Pancreas (tissue), 10 donors: ENCODE data around the gene RBM5. TPM values are rescaled to one million over a fixed set of nuclear protein-coding genes. Genes with fewer than 3 reads are reported as not detected.

Experiments used
- ATAC-seq, 4 donors: fragments of 200-7000 bp; cut with Tn5 transposase; one replicate each; pipeline versions ENCODE4 v1.8.0 to v1.9.1; 2020; ENCODE audit warnings: mild to moderate bottlenecking in 4 of 4, moderate library complexity in 4 of 4
- DNase-seq, 6 donors: peaks; one replicate each; pipeline ENCODE4 v3.0.0-alpha.2; 2020
- FAIRE-seq: peaks from 2 replicates; lab custom pipeline; 2012; peaks lifted over from hg19 to GRCh38; lab: Jason Lieb, UNC
- H3K27ac ChIP-seq, 4 donors: fragments of 200-600 bp; sonication (generic); 1 replicate in 3 of 4; 2 replicates in 1 of 4; pipeline versions ENCODE4 v1.5.0 to v1.8.0; 2020
- H3K27me3 ChIP-seq, 4 donors: fragments of 200-600 bp; one replicate each; pipeline ENCODE4 v1.8.0; 2021
- H3K36me3 ChIP-seq, 3 donors: fragments of 200-600 bp; sonication (generic) in 1 of 3; one replicate each; pipeline versions ENCODE4 v1.5.0 to v1.8.0; 2020 to 2021
- H3K4me1 ChIP-seq, 3 donors: fragments of 200-600 bp; one replicate each; pipeline ENCODE4 v1.8.0; 2021
- H3K4me3 ChIP-seq, 4 donors: fragments of 200-600 bp; sonication (generic) in 2 of 4; one replicate each; pipeline versions ENCODE4 v1.5.0 to v1.8.0; 2020 to 2021
- H3K9me3 ChIP-seq, 4 donors: fragments of 200-600 bp; one replicate each; pipeline ENCODE4 v1.8.0; 2021
- WGBS, 2 donors: extraction: QIAGEN DNeasy Blood & Tissue Kit; methylation state at CpG; one replicate each; pipeline ENCODE4 v1.1.7; 2013; 5-methylcytosine and 5-hydroxymethylcytosine counted together
- intact Hi-C, 3 donors: fragments of 100-400 bp; cut with DNase I; formaldehyde crosslinking; loops; one replicate each; pipeline versions ENCODE4 v1.11.1 to v1.14.2; 2022
- polyA plus RNA-seq, 2 donors: library from polyadenylated mRNA; stranded (reverse); fragments of 200-250 nt; gene quantifications; one replicate each; pipeline ENCODE4 v1.2.3, GENCODE V29; 2013
- total RNA-seq, 6 donors: library from RNA; stranded (reverse); fragmentation: NEBNext Ultra II Directional in 4 of 6; extraction: Animal tissue kit (Norgen Biotek cat#: 25700) in 4 of 6; gene quantifications; one replicate each; pipeline versions ENCODE4 v1.2.1 to v1.2.4, GENCODE V29; 2021 to 2023
- TF ChIP-seq, protein P1 (sequence below), 4 donors: fragments of 200-600 bp; sonication (generic) in 3 of 4; IDR thresholded peaks; one replicate each; pipeline versions ENCODE4 v1.5.0 to v1.8.0; 2021; ENCODE audit warnings: antibody characterized with exemption in 4 of 4
- donor health status: healthy with polysubstance abuse.
- donor health status: DM: no; HTN: no; CAD: no; lungs with moderate emphysema.
- donor health status: DM: no; HTN: no; CAD: no.
- donor health status: control.
- donor health status: control.
- donor health status: Bipolar disorder and iron deficiency.
- donor health status: DM: yes; HTN: yes; CAD: no.
- donor health status: DM: no; HTN: no; CAD: no.
- donor health status: DM: no; HTN: no; CAD: no.
- donor health status: DM: yes; HTN: yes; CAD: no.

The RBM5 gene
- total and polyA plus RNA-seq, 8 donors, result 42.5 to 186 (median 69.6) TPM

DNA sequence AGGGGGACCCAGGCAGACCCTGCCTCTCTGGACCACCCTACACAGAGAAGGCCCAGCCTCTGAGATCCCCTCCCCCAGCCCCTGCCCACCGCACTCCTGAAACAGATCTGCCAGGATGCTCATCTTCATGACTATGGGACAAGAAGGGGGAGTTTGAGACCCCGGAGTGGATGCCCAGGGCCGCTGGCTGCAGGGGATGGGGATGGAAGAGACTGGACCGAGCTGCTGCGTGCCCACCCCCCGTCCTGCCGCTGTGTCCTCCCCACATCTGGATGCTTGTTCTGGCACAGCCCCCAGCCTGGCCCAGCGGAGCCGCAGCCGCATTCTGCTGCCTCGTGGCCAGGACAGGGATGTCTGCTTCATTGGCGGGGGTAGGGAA lies 36.1 kb downstream of the RBM5 start:
- intact Hi-C loops, result loop anchor here in 2 of 3 donors (5.0 to 10.0 kb wide), 2 partner anchors 60 to 63 kb away; no protein-coding TSS in a partner anchor
- H3K27me3 ChIP-seq, result no peaks in the 10 kb centered on the region
- H3K9me3 ChIP-seq, result no peaks in the 10 kb centered on the region
- WGBS, 2 donors, result 45 to 54% methylated on average over 12 of the region's 12 CpGs
- DNase-seq, result peak in 1 of 6 donors; percentile 56
- no peak for ATAC-seq
- no peak overlapping the region for H3K4me3 ChIP-seq
- H3K36me3 ChIP-seq, result peaks cover 0 to 7% (median 0%) of the 10 kb centered on the region in 3 donors
- no peaks in the 10 kb centered on the region for H3K4me1 ChIP-seq
- no peak overlapping the region for H3K27ac ChIP-seq
- TF ChIP-seq, protein P1, sequence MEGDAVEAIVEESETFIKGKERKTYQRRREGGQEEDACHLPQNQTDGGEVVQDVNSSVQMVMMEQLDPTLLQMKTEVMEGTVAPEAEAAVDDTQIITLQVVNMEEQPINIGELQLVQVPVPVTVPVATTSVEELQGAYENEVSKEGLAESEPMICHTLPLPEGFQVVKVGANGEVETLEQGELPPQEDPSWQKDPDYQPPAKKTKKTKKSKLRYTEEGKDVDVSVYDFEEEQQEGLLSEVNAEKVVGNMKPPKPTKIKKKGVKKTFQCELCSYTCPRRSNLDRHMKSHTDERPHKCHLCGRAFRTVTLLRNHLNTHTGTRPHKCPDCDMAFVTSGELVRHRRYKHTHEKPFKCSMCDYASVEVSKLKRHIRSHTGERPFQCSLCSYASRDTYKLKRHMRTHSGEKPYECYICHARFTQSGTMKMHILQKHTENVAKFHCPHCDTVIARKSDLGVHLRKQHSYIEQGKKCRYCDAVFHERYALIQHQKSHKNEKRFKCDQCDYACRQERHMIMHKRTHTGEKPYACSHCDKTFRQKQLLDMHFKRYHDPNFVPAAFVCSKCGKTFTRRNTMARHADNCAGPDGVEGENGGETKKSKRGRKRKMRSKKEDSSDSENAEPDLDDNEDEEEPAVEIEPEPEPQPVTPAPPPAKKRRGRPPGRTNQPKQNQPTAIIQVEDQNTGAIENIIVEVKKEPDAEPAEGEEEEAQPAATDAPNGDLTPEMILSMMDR (IDR thresholded peaks at IDR 0.05), result no peak
- FAIRE-seq, result no peak

GRCh38 chr3:50125541-50126286 lies 37.0 kb downstream of the RBM5 start:
- 63 to 70% methylated on average over 9 of the region's 9 CpGs for WGBS, 2 donors

DNA sequence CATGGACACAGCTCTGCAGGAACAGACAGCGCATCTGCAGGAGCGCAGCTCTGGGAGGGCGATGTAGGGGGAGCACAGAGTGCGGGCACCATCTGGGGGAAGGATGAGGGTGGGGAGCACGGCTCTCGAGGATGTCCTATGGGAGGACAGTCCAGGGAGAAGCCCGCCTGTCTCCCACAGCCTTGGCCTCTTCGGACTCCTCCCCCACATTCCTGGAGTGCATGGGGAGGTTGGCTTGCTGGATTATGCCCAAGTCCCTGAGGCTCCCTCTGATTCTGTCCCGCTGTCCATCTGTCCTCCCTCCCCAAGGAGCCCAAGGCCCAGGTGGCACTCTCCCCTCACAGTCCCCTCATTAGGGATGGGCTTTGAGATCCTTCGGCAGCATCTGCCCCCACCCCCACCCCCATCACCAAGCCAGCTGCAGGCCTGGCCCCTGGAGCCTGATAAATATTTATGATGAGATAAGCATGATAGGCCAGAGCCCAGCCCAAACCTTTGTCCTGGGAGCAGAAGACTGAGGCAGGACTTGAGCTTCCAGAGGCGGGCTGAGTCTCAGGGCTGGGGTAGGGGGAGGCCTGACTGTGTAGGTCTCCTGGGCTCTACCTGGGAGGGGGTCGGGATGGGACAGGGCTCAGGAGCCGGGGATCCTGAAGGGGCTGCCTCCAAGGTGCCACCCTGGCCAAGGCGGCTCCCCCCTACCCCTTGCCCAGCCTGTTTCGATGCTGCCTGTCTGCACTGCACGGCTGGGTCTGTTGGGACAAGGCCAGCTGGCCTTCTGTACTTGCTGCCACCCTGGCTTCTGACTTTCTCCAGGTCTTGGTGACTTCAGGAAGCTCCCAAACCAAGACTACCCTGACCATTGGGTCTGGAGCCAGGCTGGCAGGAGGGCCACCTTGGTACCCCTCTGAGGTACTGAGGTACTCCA lies 37.8 kb downstream of the RBM5 start:
- Histone ChIP-seq H3K9me3 (no peaks in the 10 kb centered on the region), H3K4me1 (no peaks in the 10 kb centered on the region), H3K4me3 (no peak overlapping the region), H3K27me3 (no peaks in the 10 kb centered on the region), H3K36me3 (no peaks in the 10 kb centered on the region), H3K27ac (no peak overlapping the region)
- peak in 3 of 4 donors; percentile 20 to 68 (median 33) for ATAC-seq
- WGBS, 2 donors, result 40 to 50% methylated on average over 14 to 16 of the region's 16 CpGs
- no peak for FAIRE-seq
- intact Hi-C loops, result loop anchor here in 1 of 3 donors (10.0 kb wide), 1 partner anchor 58 kb away; no protein-coding TSS in a partner anchor
- TF ChIP-seq, protein P1 (IDR thresholded peaks at IDR 0.05), result no peak
- no peak for DNase-seq

More at GRCh38 chr3:50125541-50126286, 37.0 kb downstream of the RBM5 start:
- DNase-seq (peak in 1 of 6 donors; percentile 30), ATAC-seq (no peak), FAIRE-seq (no peak)
- no peaks in the 10 kb centered on the region for H3K27me3 ChIP-seq
- H3K4me3 ChIP-seq, result no peak overlapping the region
- no peak overlapping the region for H3K27ac ChIP-seq
- no peaks in the 10 kb centered on the region for H3K4me1 ChIP-seq
- intact Hi-C loops, result loop anchor here in 1 of 3 donors (10.0 kb wide), 1 partner anchor 59 kb away; no protein-coding TSS in a partner anchor
- peaks cover 0 to 3% (median 0%) of the 10 kb centered on the region in 3 donors for H3K36me3 ChIP-seq
- TF ChIP-seq, protein P1 (IDR thresholded peaks at IDR 0.05), result no peak
- no peaks in the 10 kb centered on the region for H3K9me3 ChIP-seq

DNA sequence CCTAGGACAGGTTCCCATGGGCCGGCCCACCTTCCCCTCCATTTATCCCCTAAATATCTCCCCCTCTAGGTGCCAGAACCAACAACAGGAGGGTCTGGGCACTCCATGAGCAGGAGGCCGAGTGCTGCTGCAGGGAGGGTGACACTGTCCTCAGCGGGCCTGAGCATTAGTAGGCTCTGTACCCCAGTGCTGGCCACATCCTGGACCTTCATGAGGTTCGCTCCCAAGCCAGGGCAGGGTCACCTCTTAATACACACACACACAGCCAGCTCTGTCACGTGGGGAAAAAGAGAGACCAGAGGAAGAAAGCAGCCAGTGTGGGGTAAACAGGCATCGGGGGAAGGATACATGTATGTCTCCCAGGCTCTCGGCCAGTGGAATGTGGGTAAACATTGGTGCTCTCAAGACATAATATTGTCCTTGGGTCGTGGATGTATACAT lies 38.6 kb downstream of the RBM5 start:
- no peak for DNase-seq
- no peaks in the 10 kb centered on the region for H3K36me3 ChIP-seq
- no peaks in the 10 kb centered on the region for H3K27me3 ChIP-seq
- H3K4me3 ChIP-seq, result no peak overlapping the region
- no peak overlapping the region for H3K27ac ChIP-seq
- TF ChIP-seq, protein P1 (IDR thresholded peaks at IDR 0.05), result no peak
- no peak for FAIRE-seq
- H3K4me1 ChIP-seq, result no peaks in the 10 kb centered on the region
- no peak for ATAC-seq
- H3K9me3 ChIP-seq, result no peaks in the 10 kb centered on the region
- intact Hi-C loops, result loop anchor here in 1 of 3 donors (10.0 kb wide), 1 partner anchor 58 kb away; no protein-coding TSS in a partner anchor
- 73 to 76% methylated on average over 8 of the region's 8 CpGs for WGBS, 2 donors
